ENCODE data around the gene SAXO1. TPM values are rescaled to one million over a fixed set of nuclear protein-coding genes. Genes with fewer than 3 reads are reported as not detected.

SAXO1 gene
- total RNA-seq, 1 experiment from 2014 or later = not detected

DNA sequence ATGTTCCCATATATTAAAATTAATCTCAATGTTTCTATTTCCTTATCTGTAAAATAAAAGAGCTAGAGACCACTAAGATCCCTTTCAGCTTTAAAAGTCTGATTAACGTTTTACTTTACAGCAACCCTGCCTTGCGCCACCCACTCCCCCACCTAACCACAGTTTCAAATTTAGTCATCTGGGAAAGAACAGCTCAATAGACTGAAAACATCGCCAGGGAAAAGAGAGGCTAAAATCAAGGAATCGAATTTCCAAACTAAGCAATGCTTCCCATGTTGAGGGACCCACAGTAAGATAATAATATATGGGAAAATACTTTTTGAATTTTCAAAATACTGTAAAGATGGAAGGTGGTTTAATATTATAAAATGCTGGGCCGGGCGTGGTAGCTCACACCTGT is 6.6 kb downstream of the SAXO1 start:
- Histone ChIP-seq H3K4me3 (replicated peaks in 1 of 2; ENCODE audit: low read depth in 1 of 2, low read length in 2 of 2) (no peak overlapping the region), H3K4me1 (ENCODE audit: control insufficient read depth in 1 of 2, insufficient read depth in 2 of 2, low read length in 2 of 2) (no peaks in the 10 kb centered on the region), H3K9ac (ENCODE audit: low read length) (no peak overlapping the region), H3K27me3 (ENCODE audit: insufficient read depth, low read length) (peaks cover 2% of the 10 kb centered on the region; the same call in 1 of the 2 replicates), H3K4me2 (ENCODE audit: low read length) (no peak overlapping the region), H3K79me2 (ENCODE audit: insufficient read depth, low read length) (no peaks in the 10 kb centered on the region), H3K9me2 (ENCODE audit: insufficient read depth) (no peaks in the 10 kb centered on the region), H3K27ac (ENCODE audit: low read depth, low read length) (no peak overlapping the region), H3K9me3 (ENCODE audit: control insufficient read depth in 1 of 2, insufficient read depth in 1 of 2, low read depth in 1 of 2, low read length in 2 of 2) (no peaks in the 10 kb centered on the region), H3K36me3 (ENCODE audit: control insufficient read depth in 1 of 2, insufficient read depth in 2 of 2, low read length in 2 of 2) (no peaks in the 10 kb centered on the region), H4K20me1 (ENCODE audit: insufficient read depth) (no peaks in the 10 kb centered on the region), H2AFZ (ENCODE audit: low read depth, low read length, poor library complexity, severe bottlenecking) (no peak overlapping the region)
- ChIA-PET RAD21 (ENCODE audit: low non-redundant PET in 1 of 2, low total read pairs in 2 of 2, uncharacterized antibody in 2 of 2, unreplicated experiment in 2 of 2) (no interaction called here), CTCF (interaction anchor here (1.4 to 2.1 kb wide), 3 partner anchors 23 to 1215 kb away, joined by 3 to 4 read pairs (median 3); partner anchors contain the start of gene RRAGA), POLR2A (no interaction called here)
- no peak for TF ChIP-seq SP1 (IDR thresholded peaks at IDR 0.05; ENCODE audit: low read depth)
- no peak for TF ChIP-seq ELF1 (IDR thresholded peaks at IDR 0.05; ENCODE audit: borderline replicate concordance, low read depth)
- no peak for TF ChIP-seq RAD21 (IDR thresholded peaks at IDR 0.05; ENCODE audit: low read depth)
- no peak for TF ChIP-seq EGR1 (IDR thresholded peaks at IDR 0.05; ENCODE audit: low read depth)
- TF ChIP-seq, protein P1, sequence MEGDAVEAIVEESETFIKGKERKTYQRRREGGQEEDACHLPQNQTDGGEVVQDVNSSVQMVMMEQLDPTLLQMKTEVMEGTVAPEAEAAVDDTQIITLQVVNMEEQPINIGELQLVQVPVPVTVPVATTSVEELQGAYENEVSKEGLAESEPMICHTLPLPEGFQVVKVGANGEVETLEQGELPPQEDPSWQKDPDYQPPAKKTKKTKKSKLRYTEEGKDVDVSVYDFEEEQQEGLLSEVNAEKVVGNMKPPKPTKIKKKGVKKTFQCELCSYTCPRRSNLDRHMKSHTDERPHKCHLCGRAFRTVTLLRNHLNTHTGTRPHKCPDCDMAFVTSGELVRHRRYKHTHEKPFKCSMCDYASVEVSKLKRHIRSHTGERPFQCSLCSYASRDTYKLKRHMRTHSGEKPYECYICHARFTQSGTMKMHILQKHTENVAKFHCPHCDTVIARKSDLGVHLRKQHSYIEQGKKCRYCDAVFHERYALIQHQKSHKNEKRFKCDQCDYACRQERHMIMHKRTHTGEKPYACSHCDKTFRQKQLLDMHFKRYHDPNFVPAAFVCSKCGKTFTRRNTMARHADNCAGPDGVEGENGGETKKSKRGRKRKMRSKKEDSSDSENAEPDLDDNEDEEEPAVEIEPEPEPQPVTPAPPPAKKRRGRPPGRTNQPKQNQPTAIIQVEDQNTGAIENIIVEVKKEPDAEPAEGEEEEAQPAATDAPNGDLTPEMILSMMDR (IDR thresholded peaks at IDR 0.05 in 2 of 3, conservative IDR thresholded peaks at IDR 0.05 in 1 of 3; ENCODE audit: borderline replicate concordance in 1 of 3, insufficient read depth in 1 of 3, low read depth in 2 of 3, low read length in 2 of 3) = no peak
- TF ChIP-seq MAX (IDR thresholded peaks at IDR 0.05) = no peak
- no TSS peak for BruUV-seq (replicated peaks)
- intact Hi-C loops (cut with micrococcal nuclease) = loop anchor here (5.0 kb wide), 1 partner anchor 431 kb away; no protein-coding TSS in a partner anchor
- DNase-seq (ENCODE audit: low read depth, low spot score) = no peak
- no peak for ATAC-seq

- H3K9ac ChIP-seq (ENCODE audit: low read length) = no peak overlapping the region
- no peaks in the 10 kb centered on the region for H3K4me1 ChIP-seq (ENCODE audit: control insufficient read depth in 1 of 2, insufficient read depth in 2 of 2, low read length in 2 of 2)
- ChIA-PET RAD21 (ENCODE audit: low non-redundant PET in 1 of 2, low total read pairs in 2 of 2, uncharacterized antibody in 2 of 2, unreplicated experiment in 2 of 2) (no interaction called here), CTCF (no interaction called here), POLR2A (no interaction called here)
- no peaks in the 10 kb centered on the region for H3K9me2 ChIP-seq (ENCODE audit: insufficient read depth)
- no peaks in the 10 kb centered on the region for H3K9me3 ChIP-seq (ENCODE audit: control insufficient read depth in 1 of 2, insufficient read depth in 1 of 2, low read depth in 1 of 2, low read length in 2 of 2)
- no TSS peak for BruUV-seq (replicated peaks)
- TF ChIP-seq EZH2 (IDR thresholded peaks at IDR 0.05) = no peak
- H3K4me3 ChIP-seq (replicated peaks in 1 of 2; ENCODE audit: low read depth in 1 of 2, low read length in 2 of 2) = no peak overlapping the region
- no peaks in the 10 kb centered on the region for H4K20me1 ChIP-seq (ENCODE audit: insufficient read depth)
- H3K27ac ChIP-seq (ENCODE audit: low read depth, low read length) = no peak overlapping the region
- ATAC-seq (no peak), DNase-seq (ENCODE audit: low read depth, low spot score) (no peak)
- intact Hi-C loops (cut with micrococcal nuclease) = no loop called here
- H3K36me3 ChIP-seq (ENCODE audit: control insufficient read depth in 1 of 2, insufficient read depth in 2 of 2, low read length in 2 of 2) = no peaks in the 10 kb centered on the region
- H2AFZ ChIP-seq (ENCODE audit: low read depth, low read length, poor library complexity, severe bottlenecking) = no peak overlapping the region
- peaks cover 2% of the 10 kb centered on the region; the same call in 1 of the 2 replicates for H3K27me3 ChIP-seq (ENCODE audit: insufficient read depth, low read length)
- H3K4me2 ChIP-seq (ENCODE audit: low read length) = no peak overlapping the region
- H3K79me2 ChIP-seq (ENCODE audit: insufficient read depth, low read length) = no peaks in the 10 kb centered on the region
Observed at GRCh38 chr9:19023078-19023477, 9.9 kb downstream of the SAXO1 start.

Data from HCT116 (cell line).